Adrenal gland (tissue), 5 donors: ENCODE results near the gene HMGXB3.

Source experiments
- CTCF ChIP-seq, 6 experiments: fragments of 450-650 bp in 4 of 6; fragments of 200-600 bp in 2 of 6; sonication (generic) in 1 of 6; IDR thresholded peaks; 1 replicate in 5 of 6; 2 replicates in 1 of 6; pipeline versions ENCODE4 v1.5.1 to v1.8.0; 2016 to 2021; ENCODE audit warnings: antibody characterized with exemption in 6 of 6, mild to moderate bottlenecking in 2 of 6, moderate library complexity in 1 of 6
- POLR2A ChIP-seq, 2 donors: fragments of 450-650 bp; IDR thresholded peaks; one replicate each; pipeline ENCODE4 v1.6.1; 2017; ENCODE audit warnings: antibody characterized with exemption in 2 of 2, mild to moderate bottlenecking in 2 of 2, moderate library complexity in 1 of 2
- donor health status: DM: no; HTN: no; CAD: no.

DNA sequence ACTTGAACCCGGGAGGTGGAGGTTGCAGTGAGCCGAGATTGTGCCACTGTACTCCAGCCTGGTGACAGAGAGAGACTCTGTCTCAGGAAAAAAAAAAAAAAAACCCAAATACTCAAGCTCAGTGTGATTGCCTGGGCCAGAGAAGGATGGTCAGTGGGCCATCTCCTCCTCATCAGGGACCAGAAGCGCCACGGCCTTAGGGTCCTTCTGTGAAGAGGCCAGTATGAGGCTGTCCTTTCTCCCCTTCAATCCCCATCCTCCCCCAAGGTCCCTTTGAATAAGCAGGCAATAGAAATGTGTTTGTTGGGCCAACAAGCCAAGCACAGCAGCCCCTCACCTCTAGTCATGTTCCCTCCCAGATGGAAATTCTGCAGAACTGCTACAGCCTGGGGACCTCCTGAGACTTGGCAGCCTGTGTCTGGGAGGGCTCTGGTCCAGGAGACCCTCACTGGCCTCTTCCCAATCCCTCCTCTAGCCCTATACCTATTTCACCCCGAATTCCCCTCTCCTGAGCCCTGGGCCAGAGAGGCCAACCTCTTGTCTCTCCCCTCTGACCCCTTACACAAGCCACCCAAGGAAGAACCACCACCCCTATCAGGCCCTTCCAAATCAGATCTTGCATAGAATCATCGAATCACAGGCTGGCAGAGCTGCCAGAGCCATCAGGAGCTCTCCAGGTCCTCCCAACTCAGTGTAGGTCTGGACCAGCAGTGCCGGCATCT is 84.8 kb downstream of the HMGXB3 start:
- TF ChIP-seq CTCF (IDR thresholded peaks at IDR 0.05) (no peak), POLR2A (IDR thresholded peaks at IDR 0.05) (no peak)
